Dermis blood vessel endothelial cell (primary cell): Measurements from ENCODE around the gene IFI44. TPM values are rescaled to one million over a fixed set of nuclear protein-coding genes. Genes with fewer than 3 reads are reported as not detected.

Source experiments
- DNase-seq: peaks from one replicate; pipeline ENCODE4 v3.0.0; 2010
- total RNA-seq: library from RNA; depleted of rRNA; stranded (reverse); fragments of >200 nt; gene quantifications from 2 replicates; pipeline ENCODE4 v1.2.3, GENCODE V29; 2014

IFI44 gene
- total RNA-seq, 1 donor from 2014 or later: 9.5 TPM

- DNase-seq: no peak
Observed at GRCh38 chr1:78713297-78713696, 63.7 kb downstream of the IFI44 start.

Other genes with a start within 250 kb of the IFI44 start
- 0.23 and 0.34 TPM in 2 replicates for gene PTGFR, start 158.9 kb upstream of the IFI44 start, total RNA-seq
- gene IFI44L, start 29.4 kb upstream of the IFI44 start, total RNA-seq: 0.51 and 1.7 TPM in 2 replicates